Measurements from ENCODE around the gene SMIM13. TPM values are rescaled to one million over a fixed set of nuclear protein-coding genes. Genes with fewer than 3 reads are reported as not detected.

SMIM13 gene
- total RNA-seq, 1 donor from 2014 or later: 18.9 TPM

GRCh38 chr6:11136809-11137208, 43.2 kb downstream of the SMIM13 start:
- H3K36me3 Mint-ChIP-seq: peaks cover 10% of the 10 kb centered on the region
- DNase-seq (ENCODE audit: low spot score in 2 of 2, unreplicated experiment in 2 of 2): no peak
- peaks cover 5% of the 10 kb centered on the region for H3K9me3 Mint-ChIP-seq
- H3K27ac Mint-ChIP-seq: no peak overlapping the region
- no peak for TF ChIP-seq CTCF (IDR thresholded peaks at IDR 0.05; ENCODE audit: unreplicated experiment)
- H3K4me1 Mint-ChIP-seq: peaks cover 9% of the 10 kb centered on the region
- H3K4me3 Mint-ChIP-seq: no peak overlapping the region
- no peaks in the 10 kb centered on the region for H3K27me3 Mint-ChIP-seq (ENCODE audit: low read depth)

- H3K9me3 Mint-ChIP-seq: peaks cover 5% of the 10 kb centered on the region
- DNase-seq (ENCODE audit: low spot score in 2 of 2, unreplicated experiment in 2 of 2): no peak
- H3K27me3 Mint-ChIP-seq (ENCODE audit: low read depth): no peaks in the 10 kb centered on the region
- TF ChIP-seq CTCF (IDR thresholded peaks at IDR 0.05; ENCODE audit: unreplicated experiment): no peak
- peak overlapping the region; percentile 5 for H3K27ac Mint-ChIP-seq
- H3K4me1 Mint-ChIP-seq: peaks cover 14% of the 10 kb centered on the region
- H3K4me3 Mint-ChIP-seq: no peak overlapping the region
- H3K36me3 Mint-ChIP-seq: peaks cover 10% of the 10 kb centered on the region
These were observed 45.7 kb downstream of the SMIM13 start for GRCh38 chr6:11139051-11139960.

GRCh38 chr6:11140056-11140455, 46.4 kb downstream of the SMIM13 start:
- H3K4me1 Mint-ChIP-seq: peaks cover 17% of the 10 kb centered on the region
- no peak for TF ChIP-seq CTCF (IDR thresholded peaks at IDR 0.05; ENCODE audit: unreplicated experiment)
- H3K27ac Mint-ChIP-seq: no peak overlapping the region
- no peak for DNase-seq (ENCODE audit: low spot score in 2 of 2, unreplicated experiment in 2 of 2)
- H3K27me3 Mint-ChIP-seq (ENCODE audit: low read depth): no peaks in the 10 kb centered on the region
- H3K36me3 Mint-ChIP-seq: peaks cover 4% of the 10 kb centered on the region
- H3K4me3 Mint-ChIP-seq: no peak overlapping the region
- H3K9me3 Mint-ChIP-seq: peaks cover 5% of the 10 kb centered on the region

GRCh38 chr6:11141295-11141694, 47.7 kb downstream of the SMIM13 start:
- Mint-ChIP-seq H3K4me3 (no peak overlapping the region), H3K27me3 (ENCODE audit: low read depth) (no peaks in the 10 kb centered on the region), H3K9me3 (peaks cover 5% of the 10 kb centered on the region), H3K36me3 (no peaks in the 10 kb centered on the region), H3K27ac (no peak overlapping the region), H3K4me1 (peaks cover 17% of the 10 kb centered on the region)
- no peak for TF ChIP-seq CTCF (IDR thresholded peaks at IDR 0.05; ENCODE audit: unreplicated experiment)
- DNase-seq (ENCODE audit: low spot score in 2 of 2, unreplicated experiment in 2 of 2): no peak

- Mint-ChIP-seq H3K4me1 (peaks cover 17% of the 10 kb centered on the region), H3K27me3 (ENCODE audit: low read depth) (no peaks in the 10 kb centered on the region), H3K27ac (no peak overlapping the region), H3K4me3 (no peak overlapping the region), H3K36me3 (no peaks in the 10 kb centered on the region), H3K9me3 (peaks cover 5% of the 10 kb centered on the region)
- no peak for DNase-seq (ENCODE audit: low spot score in 2 of 2, unreplicated experiment in 2 of 2)
- TF ChIP-seq CTCF (IDR thresholded peaks at IDR 0.05; ENCODE audit: unreplicated experiment): no peak
These were observed 48.8 kb downstream of the SMIM13 start for GRCh38 chr6:11142296-11143027.

Measured in mesothelial cell of epicardium (in vitro differentiated cells).